Kidney (tissue), 14 donors: ENCODE results near the gene SPOCK1. TPM values are rescaled to one million over a fixed set of nuclear protein-coding genes. Genes with fewer than 3 reads are reported as not detected.

Experiments
- DNase-seq, 5 donors: peaks; one replicate each; pipeline ENCODE4 v3.0.0-alpha.2; 2013 to 2020
- FAIRE-seq: peaks from 2 replicates; lab custom pipeline; 2012; peaks lifted over from hg19 to GRCh38; lab: Jason Lieb, UNC
- H3K27ac ChIP-seq, 2 donors: one replicate each; pipeline ENCODE4 v1.7.0; 2013; ENCODE audit warnings: low read depth in 2 of 2, low read length in 2 of 2, inconsistent platforms in 1 of 2
- H3K27me3 ChIP-seq: one replicate; pipeline ENCODE4 v1.7.1; 2013; ENCODE audit warnings: low read length, inconsistent platforms; ENCODE audit not compliant: control insufficient read depth, insufficient read depth
- H3K36me3 ChIP-seq, 3 donors: one replicate each; pipeline versions ENCODE4 v1.7.0 to v1.7.1; 2013; ENCODE audit warnings: low read length in 3 of 3, control low read depth in 1 of 3, inconsistent platforms in 1 of 3; ENCODE audit not compliant: insufficient read depth in 3 of 3, control insufficient read depth in 2 of 3
- H3K4me1 ChIP-seq, 3 donors: one replicate each; pipeline versions ENCODE4 v1.7.0 to v1.7.1; 2013; ENCODE audit warnings: low read length in 3 of 3, inconsistent platforms in 1 of 3, low read depth in 1 of 3; ENCODE audit not compliant: control insufficient read depth in 2 of 3, insufficient read depth in 2 of 3
- H3K4me3 ChIP-seq, 3 donors: one replicate each; pipeline versions ENCODE4 v1.7.0 to v1.8.1; 2013; ENCODE audit warnings: low read length in 3 of 3, control low read depth in 1 of 3, inconsistent platforms in 1 of 3
- H3K9ac ChIP-seq, 3 donors: one replicate each; pipeline versions ENCODE4 v1.7.0 to v1.7.1; 2013; ENCODE audit warnings: low read length in 3 of 3, control low read depth in 1 of 3, inconsistent platforms in 1 of 3
- H3K9me3 ChIP-seq, 3 donors: one replicate each; pipeline versions ENCODE4 v1.7.0 to v1.7.1; 2013; ENCODE audit warnings: low read length in 3 of 3, control low read depth in 1 of 3, inconsistent platforms in 1 of 3; ENCODE audit not compliant: control insufficient read depth in 2 of 3, insufficient read depth in 1 of 3
- CTCF ChIP-seq: IDR thresholded peaks from 3 replicates; pipeline ENCODE4 v1.5.1; 2012; ENCODE audit warnings: mild to moderate bottlenecking, moderate library complexity, borderline replicate concordance; ENCODE audit not compliant: insufficient read depth; ENCODE audit errors: extremely low read depth
- intact Hi-C: fragments of 100-400 bp; cut with DNase I; formaldehyde crosslinking; loops from one replicate; pipeline ENCODE4 v1.11.1; 2022
- polyA plus RNA-seq: library from polyadenylated mRNA; stranded (reverse); fragments of 350-450 nt; fragmentation: Illumina TruSeq; extraction: RNeasy Lipid Tissue Mini Kit (QIAGEN cat#74804); gene quantifications from one replicate; pipeline ENCODE4 v1.2.3, GENCODE V29; 2014; ENCODE audit warnings: low read depth, low replicate concordance; ENCODE audit not compliant: insufficient read depth
- total RNA-seq: library from RNA; stranded (reverse); fragmentation: NEBNext Ultra II Directional; extraction: Animal tissue kit (Norgen Biotek cat#: 25700); gene quantifications from one replicate; pipeline ENCODE4 v1.2.1, GENCODE V29; 2021
- donor health status: control.
- donor health status: control.
- donor health status: control.
- donor health status: control.
- donor health status: control.
- donor health status: DM: yes; HTN: yes; CAD: no.
- donor health status: Normal renal cell carcinoma (clear cell type).

SPOCK1 gene
- total and polyA plus RNA-seq, 2 donors from 2014 or later, result 15.7 to 32.8 TPM

- H3K4me1 ChIP-seq, result no peaks in the 10 kb centered on the region
- H3K27ac ChIP-seq, result no peak overlapping the region
- no peak overlapping the region for H3K9ac ChIP-seq
- TF ChIP-seq CTCF, result no peak
- H3K9me3 ChIP-seq, result no peaks in the 10 kb centered on the region
- DNase-seq (peak in 4 of 5 donors; percentile 87 to 95 (median 92)), FAIRE-seq (no peak)
- H3K27me3 ChIP-seq, result no peaks in the 10 kb centered on the region
- H3K36me3 ChIP-seq, result no peaks in the 10 kb centered on the region
- no peak overlapping the region for H3K4me3 ChIP-seq
- intact Hi-C loops, result no loop called here
Observed at GRCh38 chr5:137296213-137296781, 202.8 kb downstream of the SPOCK1 start.

GRCh38 chr5:137294604-137295003 is 204.5 kb downstream of the SPOCK1 start:
- Histone ChIP-seq H3K27me3 (no peaks in the 10 kb centered on the region), H3K9me3 (no peaks in the 10 kb centered on the region), H3K9ac (no peak overlapping the region), H3K36me3 (no peaks in the 10 kb centered on the region), H3K4me1 (no peaks in the 10 kb centered on the region), H3K27ac (no peak overlapping the region), H3K4me3 (no peak overlapping the region)
- TF ChIP-seq CTCF, result no peak
- intact Hi-C loops, result no loop called here
- DNase-seq, result no peak
- no peak for FAIRE-seq

- Histone ChIP-seq H3K9ac (no peak overlapping the region), H3K4me3 (no peak overlapping the region), H3K36me3 (no peaks in the 10 kb centered on the region), H3K4me1 (no peaks in the 10 kb centered on the region), H3K27me3 (no peaks in the 10 kb centered on the region), H3K27ac (no peak overlapping the region), H3K9me3 (no peaks in the 10 kb centered on the region)
- no peak for FAIRE-seq
- peak in 3 of 5 donors; percentile 25 to 87 (median 71) for DNase-seq
- intact Hi-C loops, result no loop called here
- no peak for TF ChIP-seq CTCF
Observed at GRCh38 chr5:137292461-137293027, 206.6 kb downstream of the SPOCK1 start.

GRCh38 chr5:137291436-137291835 is 207.7 kb downstream of the SPOCK1 start:
- H3K4me1 ChIP-seq, result no peaks in the 10 kb centered on the region
- FAIRE-seq (no peak), DNase-seq (no peak)
- H3K9me3 ChIP-seq, result no peaks in the 10 kb centered on the region
- H3K27me3 ChIP-seq, result no peaks in the 10 kb centered on the region
- TF ChIP-seq CTCF, result no peak
- intact Hi-C loops, result no loop called here
- no peak overlapping the region for H3K9ac ChIP-seq
- no peak overlapping the region for H3K4me3 ChIP-seq
- no peak overlapping the region for H3K27ac ChIP-seq
- H3K36me3 ChIP-seq, result no peaks in the 10 kb centered on the region
